DOHH2 (cell line): ENCODE data around the gene SLC50A1.

Experiments
- EZH2phosphoT487 ChIP-seq: fragments of 200-600 bp; sonication (generic); IDR thresholded peaks from 2 replicates; pipeline ENCODE4 v1.6.1; 2017; ENCODE audit warnings: borderline replicate concordance, mild to moderate bottlenecking, antibody characterized with exemption, low read length, moderate library complexity, mixed read lengths
- TF ChIP-seq, protein P1 (sequence below): fragments of 200-600 bp; sonication (generic); IDR thresholded peaks from one replicate; pipeline ENCODE4 v1.5.1; 2014; ENCODE audit warnings: antibody characterized with exemption, mild to moderate bottlenecking, low read depth, low read length; ENCODE audit not compliant: poor library complexity, severe bottlenecking

- TF ChIP-seq, protein P1, sequence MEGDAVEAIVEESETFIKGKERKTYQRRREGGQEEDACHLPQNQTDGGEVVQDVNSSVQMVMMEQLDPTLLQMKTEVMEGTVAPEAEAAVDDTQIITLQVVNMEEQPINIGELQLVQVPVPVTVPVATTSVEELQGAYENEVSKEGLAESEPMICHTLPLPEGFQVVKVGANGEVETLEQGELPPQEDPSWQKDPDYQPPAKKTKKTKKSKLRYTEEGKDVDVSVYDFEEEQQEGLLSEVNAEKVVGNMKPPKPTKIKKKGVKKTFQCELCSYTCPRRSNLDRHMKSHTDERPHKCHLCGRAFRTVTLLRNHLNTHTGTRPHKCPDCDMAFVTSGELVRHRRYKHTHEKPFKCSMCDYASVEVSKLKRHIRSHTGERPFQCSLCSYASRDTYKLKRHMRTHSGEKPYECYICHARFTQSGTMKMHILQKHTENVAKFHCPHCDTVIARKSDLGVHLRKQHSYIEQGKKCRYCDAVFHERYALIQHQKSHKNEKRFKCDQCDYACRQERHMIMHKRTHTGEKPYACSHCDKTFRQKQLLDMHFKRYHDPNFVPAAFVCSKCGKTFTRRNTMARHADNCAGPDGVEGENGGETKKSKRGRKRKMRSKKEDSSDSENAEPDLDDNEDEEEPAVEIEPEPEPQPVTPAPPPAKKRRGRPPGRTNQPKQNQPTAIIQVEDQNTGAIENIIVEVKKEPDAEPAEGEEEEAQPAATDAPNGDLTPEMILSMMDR: no peak
- no peak for TF ChIP-seq EZH2phosphoT487
Observed at GRCh38 chr1:155186067-155186793, 50.6 kb downstream of the SLC50A1 start.
